Amniotic epithelial cell (primary cell): ENCODE measurements around the gene MMP26.
A peak's percentile ranks its signal among the peaks of the same experiment; 100 is the strongest.
"Not testable (repeated sequence)": the region's sequence is repeated elsewhere in the genome, so short reads cannot be mapped to it uniquely, and the experiment has no call there.

Experiments used
- DNase-seq: peaks from one replicate; pipeline ENCODE4 v3.0.0-alpha.2; 2010; ENCODE audit warnings: low read depth

MMP26 gene

DNA sequence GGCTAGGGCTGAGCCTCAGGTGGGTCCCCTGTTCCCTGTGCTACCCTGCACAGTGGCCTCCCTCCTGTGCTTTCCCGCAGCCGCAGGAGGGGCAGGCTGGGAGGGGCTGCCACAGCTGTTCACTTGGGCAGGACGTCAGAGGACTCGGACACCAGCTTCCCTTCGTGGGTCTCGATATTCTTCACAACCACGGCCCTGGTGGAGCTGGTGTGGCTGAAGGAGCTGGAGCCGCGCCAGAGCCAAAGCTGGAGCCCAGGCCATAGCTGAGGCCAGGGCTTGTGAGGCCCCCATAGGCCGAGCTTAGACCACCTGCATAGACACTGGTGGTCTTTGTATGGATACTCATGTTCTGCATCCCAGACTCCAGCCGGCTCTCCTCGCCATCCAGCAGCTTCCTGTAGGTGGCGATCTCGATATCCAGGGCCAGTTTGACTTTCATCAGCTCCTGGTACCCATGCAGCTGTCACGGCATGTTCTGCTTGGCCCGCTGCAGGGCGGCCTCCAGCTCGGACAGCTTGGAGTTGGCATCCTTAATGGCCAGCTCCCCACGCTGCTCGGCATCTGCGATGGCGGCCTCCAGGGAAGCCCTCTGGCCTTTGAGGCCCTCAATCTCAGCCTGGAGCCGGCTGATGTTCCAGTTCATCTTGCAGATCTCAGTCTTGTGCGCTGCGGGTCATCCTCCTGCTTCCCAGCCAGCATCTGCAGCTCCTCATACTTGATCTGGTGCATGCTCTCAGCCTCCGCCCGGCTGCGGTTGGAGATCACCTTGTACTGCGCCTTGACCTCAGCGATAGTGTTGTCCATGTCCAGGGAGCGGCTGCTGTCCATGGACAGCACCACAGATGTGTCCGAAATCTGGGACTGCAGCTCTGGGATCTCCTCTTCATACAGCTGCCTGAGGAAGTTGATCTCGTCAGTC lies 18.3 kb downstream of the MMP26 start:
- not testable (repeated sequence) for DNase-seq

DNA sequence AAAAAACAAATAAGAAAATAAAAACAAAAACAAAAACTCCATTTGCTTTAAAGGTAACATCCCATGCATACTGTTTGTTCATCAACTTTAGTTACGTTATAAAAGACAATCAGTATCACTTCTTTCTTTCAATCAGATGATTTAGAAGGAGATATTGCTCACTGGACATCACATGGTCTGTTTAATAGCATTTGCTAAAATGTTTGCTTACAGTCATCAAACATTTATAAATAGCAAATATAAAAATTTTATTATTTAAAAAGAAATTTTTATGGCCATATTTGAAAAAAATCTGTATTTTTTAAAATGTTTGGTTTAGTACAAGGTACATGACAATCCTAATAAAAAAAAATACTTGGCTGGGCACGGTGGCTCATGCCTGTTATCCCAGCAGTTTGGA lies 22.6 kb downstream of the MMP26 start:
- no peak for DNase-seq

DNA sequence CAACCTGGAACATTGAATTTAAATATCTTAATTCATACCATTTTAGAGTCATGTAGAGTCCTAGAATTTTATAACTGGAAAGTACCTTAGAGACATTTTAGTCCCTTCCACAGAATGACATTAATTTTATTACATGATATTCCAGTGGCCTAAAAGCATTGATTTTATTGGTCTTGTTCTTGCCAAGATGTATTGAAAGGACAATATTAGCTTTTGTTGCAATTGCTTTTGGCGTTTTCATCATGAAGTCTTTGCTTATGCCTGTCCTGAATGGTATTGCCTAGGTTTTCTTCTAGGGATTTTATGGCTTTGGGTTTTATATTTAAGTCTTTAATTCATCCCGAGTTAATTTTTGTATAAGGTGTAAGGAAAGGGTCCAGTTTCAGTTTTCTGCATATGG lies 36.2 kb downstream of the MMP26 start:
- DNase-seq, result no peak

DNA sequence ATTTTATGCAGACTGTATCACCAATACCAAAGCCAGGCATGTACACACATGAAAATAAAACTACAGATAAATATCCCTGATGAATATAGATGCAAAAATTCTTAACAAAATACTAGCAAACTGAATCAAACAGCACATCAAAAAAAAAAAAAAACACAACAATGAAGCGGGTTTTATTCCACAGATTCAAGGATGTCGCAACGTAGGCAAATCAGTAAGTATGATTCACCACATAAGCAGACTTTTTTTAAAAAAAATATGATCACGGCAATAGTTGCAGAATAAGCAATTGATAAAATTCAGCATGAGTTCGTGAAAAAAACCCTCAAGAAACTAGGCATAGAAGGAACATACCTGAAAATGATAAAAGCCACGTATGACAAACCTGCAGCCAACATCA lies 43.9 kb downstream of the MMP26 start:
- peak; percentile 7 for DNase-seq

DNA sequence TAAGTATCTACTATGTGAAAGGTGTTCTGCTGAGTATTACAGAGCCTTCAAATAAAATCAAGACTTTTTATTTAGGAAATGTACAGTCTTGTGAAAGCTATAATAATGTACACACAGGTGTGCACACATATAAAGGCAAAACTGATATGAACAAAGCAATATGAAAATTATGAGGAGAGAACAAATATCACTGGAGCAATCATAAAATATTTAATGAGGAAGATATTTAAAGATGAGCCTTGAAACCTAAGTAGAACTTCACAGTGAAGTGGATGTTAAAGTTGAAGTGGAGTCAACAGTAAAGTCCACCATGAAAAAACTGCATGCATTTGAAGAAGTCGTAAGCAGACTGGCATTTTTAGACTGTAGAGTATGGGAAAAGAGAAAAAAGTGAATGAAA lies 46.6 kb downstream of the MMP26 start:
- no peak for DNase-seq
